RWPE2 (cell line): ENCODE results near the gene LZTR1.

Source experiments
- ATAC-seq: fragments of 200-7000 bp; cut with Tn5 transposase; 3 replicates; pipeline ENCODE4 v1.9.1; 2021; ENCODE audit warnings: low read depth
- DNase-seq: peaks from one replicate; pipeline ENCODE4 v3.0.0-alpha.2; 2020; ENCODE audit warnings: low spot score
- H3K27ac ChIP-seq: fragments of 450-650 bp; 2 replicates; pipeline ENCODE4 v1.5.1; 2017; ENCODE audit warnings: mild to moderate bottlenecking; ENCODE audit not compliant: poor library complexity, severe bottlenecking
- H3K27me3 ChIP-seq: fragments of 250-450 bp; sonication (Bioruptor Pico); 2 replicates; pipeline ENCODE4 v1.5.1; 2021; ENCODE audit warnings: mild to moderate bottlenecking, moderate library complexity; ENCODE audit not compliant: insufficient read depth, poor library complexity, severe bottlenecking
- H3K36me3 ChIP-seq: fragments of 250-450 bp; sonication (Bioruptor Pico); 2 replicates; pipeline ENCODE4 v1.5.1; 2020; ENCODE audit warnings: low read depth, mild to moderate bottlenecking, moderate library complexity
- H3K4me1 ChIP-seq: fragments of 250-450 bp; sonication (Bioruptor Pico); 2 replicates; pipeline ENCODE4 v1.5.1; 2021; ENCODE audit warnings: mild to moderate bottlenecking, moderate library complexity; ENCODE audit not compliant: insufficient read depth, poor library complexity, severe bottlenecking
- H3K4me3 ChIP-seq: fragments of 250-450 bp; sonication (Bioruptor Pico); 2 replicates; pipeline ENCODE4 v1.5.1; 2021; ENCODE audit warnings: mild to moderate bottlenecking, moderate library complexity; ENCODE audit not compliant: severe bottlenecking
- H3K9me3 ChIP-seq: fragments of 250-450 bp; sonication (Bioruptor Pico); 2 replicates; pipeline ENCODE4 v1.5.1; 2021; ENCODE audit warnings: mild to moderate bottlenecking, moderate library complexity; ENCODE audit not compliant: severe bottlenecking
- CTCF ChIP-seq: fragments of 450-650 bp; IDR thresholded peaks from one replicate; pipeline ENCODE4 v1.5.1; 2017; ENCODE audit warnings: mild to moderate bottlenecking, moderate library complexity; ENCODE audit not compliant: poor library complexity, severe bottlenecking

The LZTR1 gene

DNA sequence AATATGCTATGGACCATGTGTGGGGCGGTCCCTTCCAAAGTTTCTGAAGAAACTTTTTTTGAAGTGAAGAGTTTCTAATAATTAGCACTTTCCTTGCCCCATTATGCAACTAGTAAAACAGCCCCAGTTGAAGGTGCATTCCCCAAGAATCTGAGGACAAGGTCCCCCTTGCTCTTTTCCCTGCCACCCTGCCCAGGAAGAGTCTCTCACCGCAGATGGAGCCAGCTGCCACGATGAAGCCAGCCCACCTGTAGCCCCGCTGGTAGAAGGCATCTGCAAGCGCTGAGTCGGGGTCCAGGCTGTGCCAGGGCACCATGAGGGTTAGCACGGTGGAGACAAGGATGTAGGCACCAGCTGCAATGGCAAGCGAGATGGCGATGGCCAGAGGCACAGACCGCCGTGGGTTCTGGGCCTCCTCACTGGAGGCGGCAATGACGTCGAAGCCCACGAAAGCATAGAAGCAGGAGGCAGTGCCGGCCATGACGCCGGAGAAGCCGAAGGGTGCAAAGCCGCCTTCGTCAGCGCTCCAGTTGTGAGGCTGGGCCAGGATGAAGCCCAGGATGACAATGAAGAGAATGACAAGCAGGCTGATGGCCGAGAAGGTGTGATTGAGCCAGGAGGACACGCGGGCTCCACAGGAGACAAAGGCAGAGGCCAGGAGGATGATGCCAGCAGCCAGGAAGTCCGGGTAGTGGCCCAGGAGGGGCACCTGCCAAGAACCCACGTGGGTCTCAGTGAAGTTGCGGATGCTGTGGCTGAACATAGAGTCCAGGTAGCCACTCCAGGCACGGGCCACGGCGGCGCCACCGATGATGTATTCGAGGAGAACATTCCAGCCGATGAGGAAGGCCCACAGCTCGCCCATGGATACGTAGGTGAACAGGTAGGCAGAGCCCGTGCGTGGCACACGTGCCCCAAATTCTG is 48.8 kb downstream of the LZTR1 start:
- no peaks in the 10 kb centered on the region for H3K36me3 ChIP-seq
- no peak for DNase-seq
- H3K4me1 ChIP-seq: peaks cover 20% of the 10 kb centered on the region
- no peak overlapping the region for H3K27ac ChIP-seq
- ATAC-seq: no peak
- no peak overlapping the region for H3K4me3 ChIP-seq
- no peak for TF ChIP-seq CTCF
- H3K27me3 ChIP-seq: no peaks in the 10 kb centered on the region
- H3K9me3 ChIP-seq: no peaks in the 10 kb centered on the region

DNA sequence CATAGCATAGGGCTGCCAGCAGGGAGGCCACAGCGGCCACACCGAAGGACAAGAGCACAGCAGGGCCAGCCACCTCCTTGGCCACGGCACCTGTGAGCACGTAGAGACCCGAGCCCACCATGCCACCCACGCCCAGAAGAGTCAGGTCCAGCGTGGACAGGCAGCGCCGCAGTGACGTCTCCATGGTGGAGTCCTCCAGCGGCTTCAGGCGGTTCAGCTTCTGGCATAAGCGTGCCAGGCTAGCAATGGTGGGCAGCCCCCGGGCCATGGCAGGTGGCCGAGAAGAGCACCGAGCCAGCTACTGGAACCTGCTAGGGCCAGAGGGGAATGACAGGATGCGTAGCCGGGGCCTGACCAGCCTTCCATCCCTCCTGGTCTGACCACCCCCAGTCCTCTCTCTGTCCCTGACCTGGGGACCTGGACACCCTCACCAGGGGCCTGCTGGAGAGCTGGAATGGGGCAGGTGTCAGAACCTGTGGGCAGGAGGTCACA is 49.5 kb downstream of the LZTR1 start:
- DNase-seq: no peak
- no peaks in the 10 kb centered on the region for H3K27me3 ChIP-seq
- H3K36me3 ChIP-seq: no peaks in the 10 kb centered on the region
- TF ChIP-seq CTCF: no peak
- H3K27ac ChIP-seq: no peak overlapping the region
- H3K4me3 ChIP-seq: no peak overlapping the region
- no peak for ATAC-seq
- no peaks in the 10 kb centered on the region for H3K9me3 ChIP-seq
- H3K4me1 ChIP-seq: peaks cover 13% of the 10 kb centered on the region

DNA sequence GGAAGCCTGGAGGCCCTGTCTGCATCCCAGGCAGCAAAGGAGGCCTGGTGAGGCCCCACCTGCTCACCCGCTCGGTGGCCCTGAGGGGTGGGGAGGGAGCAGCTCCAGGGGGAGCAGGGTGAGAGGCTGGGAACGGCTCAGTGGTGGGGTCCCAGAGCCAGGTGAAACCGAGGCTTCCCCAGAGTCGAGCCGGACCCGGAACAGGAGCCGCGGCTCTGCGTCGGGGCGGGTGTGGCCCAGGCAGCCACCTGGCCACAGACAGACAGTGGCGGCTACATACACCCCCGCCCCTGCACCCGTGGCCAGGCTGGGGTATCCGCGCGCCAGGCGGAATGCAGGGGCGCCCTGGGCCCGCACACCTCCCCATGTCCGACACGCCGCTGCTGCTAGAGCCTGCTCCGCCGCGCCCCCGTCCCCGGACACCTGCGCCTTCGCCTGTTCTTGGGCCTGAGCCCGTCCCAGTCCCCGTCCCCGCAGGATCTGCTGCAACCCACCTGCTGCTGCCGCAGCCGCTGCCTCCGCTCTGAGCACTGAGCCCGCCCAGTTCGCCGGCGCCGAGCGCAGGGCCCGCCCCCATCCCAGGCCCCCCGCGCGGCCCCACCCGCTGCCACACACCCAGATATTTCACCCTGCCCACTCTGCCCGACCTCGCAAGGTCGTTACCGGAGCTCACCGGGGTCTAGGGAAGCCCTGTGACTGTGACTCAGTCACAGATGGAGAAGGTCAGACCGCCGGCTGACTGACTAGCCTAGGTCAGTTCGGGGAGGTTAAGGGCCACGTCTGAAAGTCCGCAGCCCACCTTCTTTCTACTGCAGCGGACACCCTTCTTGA is 50.2 kb downstream of the LZTR1 start, which contains the start of gene SLC7A4:
TSS of gene SLC7A4 (minus strand) at position 525 of the 831 bp plus-strand sequence. CDS start 749 bp downstream, outside the sequence.
- no peaks in the 10 kb centered on the region for H3K9me3 ChIP-seq
- no peak within 1 kb of the TSS for H3K27ac ChIP-seq
- peaks cover 7% of the 10 kb centered on the region for H3K4me1 ChIP-seq
- no peak within 1 kb of the TSS for H3K4me3 ChIP-seq
- no peaks in the 10 kb centered on the region for H3K27me3 ChIP-seq
- no peak for ATAC-seq
- H3K36me3 ChIP-seq: no peaks in the 10 kb centered on the region
- no peak for DNase-seq
- no peak for TF ChIP-seq CTCF

GRCh38 chr22:21032868-21033688 is 51.0 kb downstream of the LZTR1 start:
- Histone ChIP-seq H3K9me3 (no peaks in the 10 kb centered on the region), H3K36me3 (no peaks in the 10 kb centered on the region), H3K27me3 (no peaks in the 10 kb centered on the region), H3K4me1 (peaks cover 7% of the 10 kb centered on the region), H3K27ac (no peak overlapping the region), H3K4me3 (no peak overlapping the region)
- ATAC-seq (no peak), DNase-seq (no peak)
- no peak for TF ChIP-seq CTCF
